Neural cell (in vitro differentiated cells): ENCODE data around the gene GATAD2A.

ENCODE experiments used
- EP300 ChIP-seq: fragments of 450-650 bp; conservative IDR thresholded peaks from 2 replicates; pipeline ENCODE4 v1.6.1; 2014; ENCODE audit warnings: antibody characterized with exemption, mild to moderate bottlenecking, moderate library complexity; ENCODE audit not compliant: poor library complexity, severe bottlenecking
- POLR2AphosphoS5 ChIP-seq: IDR thresholded peaks from 2 replicates; pipeline ENCODE4 v1.6.1; 2012
- TAF1 ChIP-seq: IDR thresholded peaks from 2 replicates; pipeline ENCODE4 v1.6.1; 2012; ENCODE audit warnings: low read depth
- TF ChIP-seq, protein P1 (sequence below): fragments of 450-650 bp; IDR thresholded peaks from 2 replicates; pipeline ENCODE4 v1.5.1; 2014; ENCODE audit warnings: antibody characterized with exemption, mild to moderate bottlenecking, moderate library complexity; ENCODE audit not compliant: poor library complexity, severe bottlenecking

DNA sequence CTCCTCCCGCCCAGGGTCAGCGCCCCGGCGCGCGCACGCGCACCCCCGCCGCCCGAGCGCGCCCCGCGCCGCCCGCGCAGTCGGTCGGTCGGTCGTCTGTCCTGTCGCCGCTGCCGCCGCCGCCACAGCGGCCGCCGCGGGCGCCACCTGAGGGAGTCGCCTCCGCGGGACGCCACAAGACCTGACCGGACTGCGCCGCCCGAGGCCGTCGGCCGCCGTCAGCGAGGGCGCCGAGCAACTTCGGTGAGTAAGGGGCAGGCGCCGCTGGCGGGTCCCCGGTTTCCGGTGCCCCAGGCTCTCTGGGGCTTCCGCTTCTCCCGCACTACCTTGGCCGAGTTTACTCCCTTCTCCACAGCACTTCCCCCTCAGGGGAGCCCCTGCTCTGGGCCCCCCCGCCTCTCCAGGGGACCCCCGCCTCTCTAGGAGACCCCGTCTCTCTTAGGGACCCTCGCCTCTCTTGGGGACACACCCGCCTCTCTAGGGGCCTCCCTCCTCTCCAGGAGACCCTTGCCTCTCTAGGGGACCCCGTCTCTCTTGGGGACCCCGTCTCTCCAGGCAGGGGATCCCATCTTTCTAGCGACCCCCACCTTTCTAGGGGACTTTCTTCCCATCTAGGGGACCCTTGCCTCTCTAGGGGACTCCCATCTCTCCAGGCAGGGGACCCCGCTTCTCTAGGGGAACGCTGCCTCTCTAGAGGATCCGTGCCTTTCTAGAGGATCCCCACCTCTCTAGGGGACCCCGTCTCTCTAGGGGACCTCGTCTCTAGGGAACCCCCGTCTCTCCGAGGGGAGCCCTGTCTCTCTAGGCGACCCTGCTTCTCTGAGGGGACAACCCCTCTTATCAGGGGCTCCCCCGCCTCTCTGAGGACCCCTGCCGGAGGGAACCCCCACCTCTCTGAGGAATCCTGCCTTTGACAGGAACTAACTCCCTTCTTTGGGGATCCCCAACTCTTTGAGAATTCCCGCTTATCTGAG is 19.3 kb upstream of the GATAD2A start:
- TF ChIP-seq, protein P1, sequence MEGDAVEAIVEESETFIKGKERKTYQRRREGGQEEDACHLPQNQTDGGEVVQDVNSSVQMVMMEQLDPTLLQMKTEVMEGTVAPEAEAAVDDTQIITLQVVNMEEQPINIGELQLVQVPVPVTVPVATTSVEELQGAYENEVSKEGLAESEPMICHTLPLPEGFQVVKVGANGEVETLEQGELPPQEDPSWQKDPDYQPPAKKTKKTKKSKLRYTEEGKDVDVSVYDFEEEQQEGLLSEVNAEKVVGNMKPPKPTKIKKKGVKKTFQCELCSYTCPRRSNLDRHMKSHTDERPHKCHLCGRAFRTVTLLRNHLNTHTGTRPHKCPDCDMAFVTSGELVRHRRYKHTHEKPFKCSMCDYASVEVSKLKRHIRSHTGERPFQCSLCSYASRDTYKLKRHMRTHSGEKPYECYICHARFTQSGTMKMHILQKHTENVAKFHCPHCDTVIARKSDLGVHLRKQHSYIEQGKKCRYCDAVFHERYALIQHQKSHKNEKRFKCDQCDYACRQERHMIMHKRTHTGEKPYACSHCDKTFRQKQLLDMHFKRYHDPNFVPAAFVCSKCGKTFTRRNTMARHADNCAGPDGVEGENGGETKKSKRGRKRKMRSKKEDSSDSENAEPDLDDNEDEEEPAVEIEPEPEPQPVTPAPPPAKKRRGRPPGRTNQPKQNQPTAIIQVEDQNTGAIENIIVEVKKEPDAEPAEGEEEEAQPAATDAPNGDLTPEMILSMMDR = no peak
- no peak for TF ChIP-seq TAF1
- TF ChIP-seq POLR2AphosphoS5 = no peak
- no peak for TF ChIP-seq EP300
